Raji (cell line): ENCODE results near the gene HEATR5B.

ENCODE experiments used
- POLR2A ChIP-seq: IDR thresholded peaks from 2 replicates; pipeline ENCODE4 v1.6.1; 2011; ENCODE audit warnings: low read depth, low read length, control low read depth; ENCODE audit not compliant: insufficient read depth

HEATR5B gene

GRCh38 chr2:37084797-37085196 lies 625 bp upstream of the HEATR5B start:
- no peak for TF ChIP-seq POLR2A

- TF ChIP-seq POLR2A, result no peak
Observed at GRCh38 chr2:37080689-37081088, 3.5 kb downstream of the HEATR5B start.

GRCh38 chr2:37080266-37080665 lies 3.9 kb downstream of the HEATR5B start:
- TF ChIP-seq POLR2A, result no peak

GRCh38 chr2:37070931-37071330 lies 13.2 kb downstream of the HEATR5B start:
- TF ChIP-seq POLR2A, result no peak

- TF ChIP-seq POLR2A, result no peak
Observed at GRCh38 chr2:37068686-37069085, 15.5 kb downstream of the HEATR5B start.

- TF ChIP-seq POLR2A, result no peak
Observed at GRCh38 chr2:37061776-37062175, 22.4 kb downstream of the HEATR5B start.

GRCh38 chr2:37061013-37061711 lies 23.0 kb downstream of the HEATR5B start:
- TF ChIP-seq POLR2A, result no peak

- no peak for TF ChIP-seq POLR2A
Observed at GRCh38 chr2:37060446-37060845, 23.7 kb downstream of the HEATR5B start.

GRCh38 chr2:37059841-37060240 lies 24.3 kb downstream of the HEATR5B start:
- TF ChIP-seq POLR2A, result no peak

- no peak for TF ChIP-seq POLR2A
Observed at GRCh38 chr2:37052600-37053332, 31.4 kb downstream of the HEATR5B start.

GRCh38 chr2:37039580-37039979 lies 44.6 kb downstream of the HEATR5B start:
- no peak for TF ChIP-seq POLR2A

GRCh38 chr2:37037771-37038170 lies 46.4 kb downstream of the HEATR5B start:
- no peak for TF ChIP-seq POLR2A

GRCh38 chr2:37029758-37030157 lies 54.4 kb downstream of the HEATR5B start:
- no peak for TF ChIP-seq POLR2A

- no peak for TF ChIP-seq POLR2A
Observed at GRCh38 chr2:37026050-37026449, 58.1 kb downstream of the HEATR5B start.

GRCh38 chr2:37020887-37021796 lies 63.0 kb downstream of the HEATR5B start:
- no peak for TF ChIP-seq POLR2A
